Stimulated activated CD8-positive, alpha-beta memory T cell treated with anti-CD3 and anti-CD28 coated beads, Interleukin-15, amount 100 ng/mL, for 4 hours (primary cell): ENCODE measurements around the gene DHRS11.
A peak's percentile ranks its signal among the peaks of the same experiment; 100 is the strongest.

Experiments
- DNase-seq, 2 donors: peaks; one replicate each; pipeline ENCODE4 v3.0.0-alpha.2; 2020; ENCODE audit warnings: low read depth in 2 of 2

The DHRS11 gene

DNA sequence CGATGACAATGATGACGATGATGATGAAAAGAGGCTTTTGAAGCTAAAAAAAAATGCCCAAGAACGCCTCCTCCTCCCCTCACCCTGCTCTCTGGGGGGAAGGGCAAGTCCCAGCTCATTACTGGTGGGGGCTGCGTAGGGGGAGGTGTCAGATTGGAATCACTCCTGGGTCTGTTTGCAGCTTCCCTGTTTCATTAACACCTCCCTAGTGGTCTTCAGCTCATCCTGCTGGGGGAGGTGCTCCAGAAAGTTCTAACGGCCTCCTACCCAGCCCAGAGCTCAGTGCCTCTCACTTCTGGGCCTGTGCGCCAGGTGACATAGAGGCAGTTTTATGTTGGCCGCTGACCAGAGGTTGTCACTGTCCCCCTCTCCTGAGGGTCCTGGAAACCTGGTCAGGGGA, 22.4 kb downstream of the DHRS11 start:
- DNase-seq, result no peak

DNA sequence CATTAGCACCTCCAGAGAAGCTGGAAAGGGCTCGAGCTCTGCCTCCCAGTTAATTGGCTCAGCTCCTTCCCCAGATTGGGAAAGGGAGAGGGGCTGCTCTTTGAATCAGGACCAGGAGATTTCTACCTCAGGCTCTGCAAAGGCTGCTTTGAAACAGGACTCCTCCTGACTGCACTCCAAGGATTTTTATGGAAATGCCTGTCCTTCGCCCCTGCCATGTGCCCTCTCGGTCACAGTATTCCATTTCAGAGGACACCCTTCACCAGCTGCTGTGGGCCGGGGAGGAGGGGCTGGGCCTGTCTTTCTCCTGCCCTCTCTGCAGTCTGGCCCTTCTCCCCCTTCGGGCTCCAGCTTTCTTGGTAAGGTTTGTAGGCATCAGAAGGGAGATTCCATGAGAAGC, 23.3 kb downstream of the DHRS11 start:
- DNase-seq, result no peak

DNA sequence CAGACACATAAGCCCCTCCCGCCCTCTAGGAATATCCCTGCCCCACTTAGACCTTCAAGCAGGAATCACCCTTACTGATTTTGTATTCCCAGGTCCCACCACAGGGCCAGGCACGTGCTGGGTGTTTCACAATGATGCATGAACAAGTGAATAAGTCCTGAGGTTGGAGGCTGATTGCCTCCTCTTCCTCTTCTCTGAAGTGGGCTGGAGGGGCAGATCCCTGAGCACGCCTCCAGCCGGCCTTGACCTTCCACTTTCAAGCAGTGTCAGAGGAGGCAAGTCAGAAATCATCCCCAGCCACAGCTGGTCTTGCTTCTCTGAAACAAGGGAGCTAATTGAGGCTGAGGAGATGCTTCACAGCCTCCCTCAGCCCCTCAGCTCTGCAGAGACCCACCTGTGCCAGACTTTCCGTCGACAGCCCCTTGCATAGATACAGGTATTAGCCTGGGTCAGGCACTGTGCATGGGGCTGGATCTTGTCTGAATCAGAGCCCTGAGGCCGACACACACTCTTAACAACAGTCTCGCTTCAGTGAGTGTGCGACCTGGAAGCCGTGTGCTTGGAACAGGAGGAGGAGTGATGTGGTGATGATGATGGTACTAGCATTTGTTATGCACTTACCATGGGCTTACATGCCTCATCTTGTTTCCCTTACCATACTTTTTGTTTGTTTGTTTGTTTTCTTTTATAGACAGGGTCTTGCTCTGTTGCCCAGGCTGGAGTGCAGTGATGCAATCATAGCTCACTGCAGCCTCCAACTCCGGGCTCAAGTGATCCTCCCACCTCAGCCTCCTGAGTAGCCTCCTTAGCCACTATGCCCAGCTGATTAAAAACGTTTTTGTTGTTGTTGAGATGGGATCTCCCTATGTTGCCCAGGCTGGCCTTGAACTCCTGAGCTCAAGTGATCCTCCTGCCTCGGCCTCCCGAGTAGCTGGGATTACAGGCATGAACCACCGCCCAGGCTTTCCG, 24.7 kb downstream of the DHRS11 start:
- no peak for DNase-seq

DNA sequence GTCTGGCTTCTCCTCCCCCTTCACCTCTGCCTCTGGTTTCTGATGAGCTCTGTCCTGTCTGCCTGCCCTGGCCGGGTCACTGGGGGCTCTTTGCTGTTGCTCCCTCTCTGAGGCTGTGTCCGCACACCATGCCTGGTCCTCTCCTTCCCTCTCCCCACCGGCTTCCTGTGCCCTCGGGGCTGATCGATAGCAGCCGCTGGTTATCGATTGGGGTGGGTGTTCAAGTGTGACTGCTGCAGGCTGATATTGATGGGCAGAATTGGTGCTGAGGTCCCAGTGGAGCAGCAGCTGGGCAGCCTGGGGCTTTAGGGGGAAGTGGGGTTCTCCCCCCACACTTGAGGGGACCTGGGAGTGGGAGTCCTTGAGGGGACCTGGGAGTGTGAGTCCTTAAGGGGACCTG, 26.1 kb downstream of the DHRS11 start:
- no peak for DNase-seq

DNA sequence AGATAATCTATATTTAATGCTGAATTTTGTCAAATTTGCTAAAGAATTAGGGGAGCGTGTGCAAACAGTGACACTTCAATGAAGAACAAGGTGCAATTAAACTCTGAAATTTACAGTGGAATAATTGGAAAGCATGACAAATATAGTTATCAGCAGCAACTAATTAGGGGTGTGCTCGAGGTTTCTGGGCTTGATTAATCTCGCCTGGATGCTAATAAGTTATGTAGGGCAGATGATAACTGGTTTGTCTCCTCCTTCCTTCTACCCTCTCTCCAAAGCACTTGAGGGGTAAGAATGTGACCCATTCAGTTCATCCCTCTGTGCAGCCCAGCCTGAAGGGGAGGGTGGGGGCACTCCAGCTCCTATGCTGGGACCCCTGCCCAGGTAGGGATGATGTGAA, 31.6 kb downstream of the DHRS11 start:
- DNase-seq, result no peak

DNA sequence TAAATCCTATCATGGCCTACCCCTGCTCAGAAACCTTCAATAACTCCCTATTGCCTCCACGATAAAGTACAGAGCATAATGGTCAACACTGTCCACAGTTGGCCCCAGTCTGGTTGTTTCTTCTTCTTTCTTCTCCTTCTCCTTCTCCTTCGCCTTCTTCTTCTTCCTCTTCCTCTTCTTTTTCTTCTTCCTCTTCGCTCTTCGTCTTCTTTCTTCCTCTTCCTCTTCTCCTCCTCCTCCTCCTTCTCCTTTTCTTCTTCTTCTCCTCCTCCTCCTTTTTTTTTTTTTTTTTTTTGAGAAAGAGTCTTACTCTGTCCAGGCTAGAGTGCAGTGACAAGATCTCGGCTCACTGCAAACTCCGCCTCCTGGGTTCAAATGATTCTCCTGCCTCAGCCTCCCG, 33.5 kb downstream of the DHRS11 start:
- no peak for DNase-seq

DNA sequence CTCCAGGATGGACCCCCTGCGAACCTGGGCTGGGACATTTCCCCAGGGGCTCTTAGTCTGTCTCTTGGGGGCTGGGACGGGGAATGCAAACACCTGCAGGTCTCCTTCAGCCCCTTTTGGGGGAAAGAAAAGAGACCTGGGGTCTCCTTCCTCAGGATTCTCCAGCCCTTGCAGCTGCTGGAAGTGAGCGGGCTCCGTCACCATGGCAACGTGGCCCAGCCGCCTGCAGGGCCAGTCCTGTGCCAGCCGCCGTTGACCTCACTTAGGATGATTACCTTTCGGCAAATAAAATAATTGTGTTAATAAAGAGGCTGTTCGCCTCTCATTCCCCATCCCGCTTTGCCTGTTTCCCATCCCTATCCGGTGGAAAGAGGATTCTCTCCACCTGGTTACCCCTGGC, 35.4 kb downstream of the DHRS11 start:
- DNase-seq, result no peak

DNA sequence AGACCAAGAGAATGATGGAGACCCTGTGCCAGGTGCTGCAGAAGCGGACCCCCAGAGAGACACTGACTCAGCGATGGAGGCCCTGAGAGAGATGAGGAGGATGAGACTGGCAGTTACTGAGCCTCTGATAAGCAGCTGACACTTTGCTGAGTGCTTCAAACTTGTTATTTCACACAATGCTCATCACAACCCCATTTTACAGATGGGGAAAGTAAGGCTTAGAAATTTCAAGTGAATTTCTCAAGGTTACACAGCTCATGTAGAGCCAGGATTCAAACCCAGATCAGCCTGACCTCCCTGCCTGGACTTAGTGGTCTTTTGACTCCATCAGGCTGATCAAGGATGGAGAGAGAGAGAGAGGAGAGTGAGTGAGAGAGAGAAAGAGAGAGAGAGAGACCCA, 36.9 kb downstream of the DHRS11 start:
- no peak for DNase-seq

DNA sequence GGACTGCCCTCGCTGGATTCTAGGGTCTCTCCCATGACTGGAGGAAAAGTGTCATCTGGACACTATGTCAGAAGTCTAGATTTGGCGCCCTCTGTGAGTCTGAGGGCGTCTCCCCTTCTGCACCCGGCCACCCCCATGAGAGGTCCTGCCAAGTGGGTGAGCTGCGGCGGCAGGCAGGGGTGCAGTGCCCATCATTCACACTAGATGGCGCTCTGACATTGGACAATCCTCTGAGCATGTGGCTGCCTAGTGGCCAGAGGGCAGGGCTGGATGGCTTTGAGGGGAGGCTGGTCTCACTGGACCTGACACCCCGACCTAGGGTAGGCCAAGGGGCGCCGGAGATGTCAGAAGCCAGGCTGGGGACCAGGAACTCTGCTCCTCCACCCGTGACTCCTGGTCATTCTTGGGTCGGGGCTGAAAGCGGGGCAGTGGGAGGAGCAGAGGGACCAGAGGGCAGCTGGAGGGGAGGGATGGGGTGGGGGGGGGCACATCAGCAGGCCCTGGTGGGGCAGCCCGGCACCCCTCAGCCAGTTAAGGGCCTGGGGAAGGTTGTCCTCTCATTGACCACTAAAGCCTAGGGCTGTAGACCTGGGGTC, 37.7 kb downstream of the DHRS11 start:
- DNase-seq, result peak; percentile 38 to 41

DNA sequence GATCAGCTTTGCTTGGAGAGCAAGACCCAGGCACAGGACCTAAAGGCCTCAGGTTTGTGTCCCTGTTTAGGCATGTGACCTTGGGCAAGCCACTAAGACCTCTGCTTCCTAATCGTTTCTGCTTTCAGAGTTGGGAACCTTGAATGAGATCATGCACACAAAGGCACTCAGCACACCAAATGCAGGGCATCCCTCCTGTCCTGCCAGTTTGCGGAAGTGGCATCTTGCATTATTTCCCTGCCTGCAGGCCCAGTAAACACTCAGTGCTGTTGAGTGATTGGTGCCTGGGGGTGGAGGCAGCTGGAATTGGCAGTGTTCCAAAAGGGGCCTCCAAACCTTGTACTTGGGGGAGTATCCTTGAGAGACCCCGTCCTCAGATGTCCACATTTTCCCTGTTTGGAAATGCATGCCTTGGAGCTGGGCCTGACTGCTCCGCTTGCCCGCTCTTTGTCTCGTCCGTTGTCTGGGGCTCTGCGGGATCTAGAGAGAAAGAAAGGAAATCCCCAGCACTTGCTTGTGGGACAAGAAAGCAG, 38.4 kb downstream of the DHRS11 start:
- DNase-seq, result no peak

DNA sequence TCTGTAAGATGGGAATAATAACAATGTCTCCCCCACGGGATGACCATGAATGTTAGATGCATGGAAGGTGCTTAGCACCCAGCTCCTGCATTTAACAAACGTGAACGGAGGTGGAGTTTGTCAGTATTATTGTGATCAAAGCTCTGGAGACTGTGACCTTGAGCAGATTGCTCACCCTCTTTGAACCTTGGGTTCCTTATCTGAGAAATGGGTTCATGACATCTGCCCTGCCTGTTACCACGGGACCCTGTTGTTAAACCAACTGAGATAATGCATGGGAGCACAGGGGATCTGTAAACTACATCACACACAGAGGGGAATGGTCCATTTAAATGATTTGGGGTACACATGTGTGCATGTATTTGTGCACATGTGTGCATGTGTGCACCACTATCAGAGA, 39.3 kb downstream of the DHRS11 start:
- DNase-seq, result no peak

DNA sequence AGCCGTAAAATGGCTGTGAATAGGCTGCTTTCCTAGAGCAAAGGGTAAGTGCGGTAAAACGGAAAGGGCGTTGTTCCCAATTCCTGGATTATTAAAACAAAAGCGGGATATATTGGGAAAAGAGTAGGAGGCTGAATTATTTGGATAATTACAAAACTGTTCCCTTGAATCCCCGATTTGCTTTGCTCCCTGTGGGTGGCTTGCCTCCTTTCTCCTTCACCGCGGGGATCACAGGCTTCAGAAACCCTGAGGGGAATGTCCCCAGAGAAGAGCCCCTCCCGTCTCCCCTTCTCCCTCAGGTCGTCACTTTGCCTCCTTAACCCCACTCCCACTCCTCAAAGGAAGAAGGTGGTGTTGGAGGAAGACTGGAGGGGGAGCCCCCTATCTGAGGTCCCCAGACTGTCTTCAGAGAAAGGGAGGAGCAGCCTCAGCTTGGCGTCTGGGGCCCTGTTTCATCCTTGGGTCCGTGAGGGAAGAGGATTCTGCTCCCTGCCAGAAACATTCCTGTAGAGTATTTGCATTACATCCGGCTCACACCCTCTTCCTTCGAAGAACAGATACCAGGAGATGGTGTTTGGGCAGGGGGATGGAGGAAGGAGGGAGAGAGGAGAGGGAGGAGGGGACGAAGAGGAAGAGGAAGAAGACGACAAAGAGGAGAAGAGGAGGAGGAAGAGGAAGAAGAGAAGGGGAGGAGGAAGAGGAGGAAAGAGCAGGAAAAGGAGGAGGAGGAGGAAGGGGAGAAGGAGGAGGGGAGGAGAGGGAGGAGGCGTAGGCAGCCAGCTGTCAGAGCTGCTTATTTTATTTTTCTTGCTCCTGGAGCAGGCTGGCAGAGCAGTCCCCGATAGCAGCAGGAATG, 41.5 kb downstream of the DHRS11 start:
- no peak for DNase-seq

DNA sequence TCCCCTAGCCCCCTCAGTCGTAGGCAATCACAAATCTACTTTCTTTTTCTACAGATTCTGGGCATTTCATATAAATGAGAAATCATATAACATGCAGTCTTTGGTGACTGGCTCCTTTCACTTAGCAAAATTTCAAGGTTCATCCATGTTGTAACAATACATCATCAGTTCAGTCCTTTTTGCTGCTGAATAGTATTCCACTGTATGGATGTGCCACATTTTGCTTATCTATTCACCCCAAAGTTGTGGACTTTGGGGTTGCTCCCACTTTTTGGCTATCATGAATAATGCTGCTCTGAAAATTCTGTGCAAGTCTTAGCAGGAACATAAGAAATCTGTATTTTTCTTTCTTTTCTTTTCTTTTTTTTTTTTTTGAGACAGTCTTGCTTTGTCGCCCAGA, 48.7 kb downstream of the DHRS11 start:
- no peak for DNase-seq

DNA sequence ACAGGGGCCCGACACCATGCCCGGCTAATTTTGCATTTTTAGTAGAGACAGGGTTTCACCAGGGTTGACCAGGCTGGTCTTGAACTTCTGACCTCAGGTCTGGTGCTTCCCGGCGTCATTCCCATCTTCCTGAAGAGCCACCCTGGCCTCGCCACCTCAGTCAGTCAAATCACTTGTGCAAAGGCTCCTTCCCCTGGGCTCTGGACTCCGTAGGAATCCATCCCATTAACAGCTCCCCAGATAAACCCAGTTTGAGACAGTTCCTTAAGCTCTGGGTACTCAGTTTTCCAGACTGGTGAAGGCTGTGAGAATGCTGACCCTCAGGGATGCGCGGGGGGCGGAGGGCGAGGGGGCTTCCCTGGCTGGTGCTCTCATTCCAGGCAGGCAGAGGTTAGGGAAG, 49.2 kb downstream of the DHRS11 start:
- DNase-seq, result no peak

DNA sequence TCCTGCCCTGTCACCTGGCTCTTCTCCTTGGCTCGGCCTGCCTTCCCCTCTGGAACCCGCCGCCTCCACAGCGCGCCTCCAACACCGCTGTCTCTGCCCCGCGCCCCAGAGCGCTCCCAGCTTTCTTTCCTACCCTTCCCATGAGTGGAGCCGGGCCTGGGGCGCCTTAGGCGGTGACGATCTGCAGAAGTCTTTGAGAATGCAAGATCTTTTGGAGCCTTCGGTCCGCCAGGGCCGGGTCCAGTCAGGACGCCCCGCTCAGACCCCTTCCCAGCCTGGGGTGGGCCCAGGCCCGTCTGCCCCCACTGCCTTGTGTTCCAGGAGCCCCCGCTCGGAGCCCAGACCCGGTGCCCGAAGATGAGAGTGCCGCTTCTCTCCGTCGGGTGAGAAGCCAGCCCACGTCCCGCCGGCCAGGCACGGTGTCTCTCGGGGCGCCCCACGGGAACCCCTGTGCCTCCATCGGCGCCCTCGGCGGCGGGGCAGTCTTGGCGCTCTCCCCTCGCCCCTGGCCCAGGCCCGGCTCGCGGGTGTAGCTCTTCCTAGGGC, 49.7 kb downstream of the DHRS11 start:
- DNase-seq, result no peak

DNA sequence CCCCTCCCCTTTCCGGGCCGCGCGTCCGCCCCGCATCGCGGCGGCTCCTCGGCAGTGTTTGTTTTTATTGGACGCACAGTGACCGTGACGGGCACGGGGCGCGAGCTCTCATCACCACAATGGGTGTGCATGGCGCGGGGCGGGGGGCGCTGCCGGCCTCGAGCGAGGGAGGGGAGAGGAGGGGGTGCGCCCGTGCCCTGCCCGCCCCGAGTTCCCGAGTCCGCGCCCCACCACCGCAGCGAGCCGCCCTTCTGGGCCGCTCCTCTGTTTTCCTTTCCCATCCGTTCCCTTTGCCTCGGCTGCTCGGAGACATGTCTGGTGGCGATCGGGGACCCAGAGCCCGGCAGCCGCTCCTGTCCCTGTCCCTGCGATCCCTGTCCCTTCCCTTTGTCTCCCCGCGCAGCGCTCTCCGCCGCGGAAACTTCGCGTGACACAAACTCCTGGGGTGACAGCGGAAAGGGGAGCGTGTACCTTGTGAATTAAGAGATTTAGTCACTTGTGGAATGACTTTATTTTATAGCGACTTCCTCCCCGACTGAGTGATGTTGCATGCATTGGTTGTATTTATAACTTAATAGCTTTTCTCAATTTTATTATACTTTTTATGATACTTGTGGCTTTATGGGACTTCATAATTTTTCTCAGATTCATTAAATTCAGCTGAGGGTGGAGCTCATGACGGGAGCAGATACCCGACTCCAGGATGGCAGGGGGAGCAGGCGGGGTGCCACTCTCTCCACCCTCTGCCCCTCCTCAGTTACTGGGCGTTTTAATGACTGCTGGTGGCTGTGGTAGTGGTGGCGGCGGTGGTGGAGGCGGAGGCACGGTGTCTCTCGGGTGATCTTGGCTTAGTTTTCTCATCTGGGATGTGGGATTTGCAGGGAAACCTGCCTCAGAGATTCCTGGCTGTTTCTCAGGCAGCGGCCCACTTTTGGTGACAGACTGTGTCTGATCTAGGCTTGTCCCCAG, 50.5 kb downstream of the DHRS11 start:
- DNase-seq, result no peak

DNA sequence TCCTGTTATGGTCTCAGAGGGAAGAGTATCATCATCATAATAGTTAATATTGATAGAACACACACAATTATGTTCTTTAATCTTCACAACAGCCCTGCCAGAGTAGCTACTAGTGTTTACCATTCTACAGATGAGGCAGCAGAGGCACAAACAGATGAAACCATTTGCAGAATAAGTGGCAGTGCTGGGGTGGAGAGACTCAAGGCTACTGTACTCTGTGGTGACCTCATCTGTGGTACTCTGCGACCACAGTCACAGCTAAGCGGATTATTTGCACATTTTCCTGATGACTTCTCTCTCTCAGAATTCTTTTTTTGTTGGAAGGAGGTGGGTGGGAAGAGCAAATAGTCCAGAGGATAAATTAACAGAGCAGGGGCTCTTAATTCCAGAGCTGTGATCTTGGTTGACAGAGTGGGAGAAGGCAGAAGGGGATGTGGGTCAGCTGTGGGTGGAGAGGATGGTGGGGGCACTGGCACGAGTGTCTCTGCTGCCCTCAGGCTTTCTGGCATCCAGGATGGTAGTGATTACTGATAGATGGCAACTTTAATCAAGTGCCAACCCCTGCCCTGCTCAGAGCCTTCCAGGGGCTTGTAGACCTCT, 51.5 kb downstream of the DHRS11 start:
- DNase-seq, result no peak

DNA sequence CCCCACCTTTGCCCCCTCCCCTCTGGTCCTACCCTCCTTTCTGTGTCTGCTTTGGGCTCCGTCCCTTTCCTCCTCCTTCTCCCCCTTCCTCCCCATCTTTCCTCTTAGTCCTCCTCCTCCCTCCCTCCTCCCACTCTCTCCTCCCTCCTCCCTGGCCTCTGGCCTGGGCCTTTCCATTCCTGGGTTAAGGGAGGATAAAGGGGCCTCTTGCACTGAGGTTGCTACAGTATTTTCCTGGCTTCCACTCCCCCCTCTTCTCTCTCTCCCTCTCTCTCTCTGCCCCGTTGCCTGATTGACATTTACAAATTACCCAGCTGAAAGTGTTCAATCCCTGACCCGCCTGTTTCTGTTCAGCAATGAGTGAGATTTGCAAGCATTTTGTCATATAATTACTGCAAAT, 53.7 kb downstream of the DHRS11 start:
- DNase-seq, result no peak

DNA sequence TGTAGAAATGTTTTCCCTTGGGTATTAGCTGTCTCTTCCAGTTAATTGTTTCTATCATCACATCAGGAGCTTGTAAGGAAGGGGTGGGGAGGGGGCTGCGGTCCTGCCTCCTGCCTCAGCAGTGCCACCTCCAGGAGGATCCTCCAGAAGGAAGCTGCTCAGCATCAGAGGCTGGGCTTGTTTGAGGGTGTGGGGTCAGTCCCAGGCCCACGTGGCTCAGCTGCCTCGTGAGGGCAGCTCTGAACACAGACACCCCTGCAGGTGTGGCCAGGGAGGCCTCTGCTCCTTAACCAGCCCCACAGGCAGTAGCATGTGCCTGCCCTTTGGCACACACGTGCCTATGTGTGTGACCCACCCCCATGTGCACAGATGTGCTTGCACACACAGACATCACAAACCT, 56.0 kb downstream of the DHRS11 start:
- no peak for DNase-seq

DNA sequence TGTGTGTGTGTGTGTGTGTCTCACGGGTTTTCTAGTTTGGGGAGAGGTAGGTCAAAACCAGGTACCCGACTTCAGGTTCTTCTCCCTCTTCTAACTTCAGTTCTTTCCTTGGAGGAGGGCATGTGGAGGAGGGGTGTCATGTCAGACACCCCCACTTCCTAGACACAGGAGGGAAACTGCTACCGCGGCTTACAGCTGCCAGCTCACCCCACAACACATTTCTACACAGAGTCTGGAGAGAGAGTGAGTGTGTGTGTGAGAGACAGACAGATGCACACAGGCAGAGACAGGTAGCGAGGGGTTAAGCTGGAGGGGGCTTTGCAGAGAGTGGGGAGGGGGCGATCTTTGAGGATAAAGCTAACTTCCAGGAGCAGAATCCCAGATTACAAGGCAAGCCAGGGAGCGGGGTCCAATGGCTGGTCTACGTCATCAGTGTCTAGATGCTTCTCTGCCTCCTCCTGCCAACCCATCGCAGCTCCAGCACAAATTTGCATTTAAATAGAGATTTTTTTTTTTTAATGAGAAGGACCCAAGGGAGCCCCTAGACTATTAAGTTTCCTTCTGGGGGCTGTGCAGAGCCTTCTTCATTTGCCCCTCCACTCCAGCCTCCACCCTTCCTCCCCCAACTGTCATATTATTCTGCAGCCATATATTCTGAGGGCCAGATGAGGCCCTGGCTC, 58.6 kb downstream of the DHRS11 start:
- no peak for DNase-seq
